Peyer's patch (tissue), 4 donors: Measurements from ENCODE around the gene LZTFL1. TPM values are rescaled to one million over a fixed set of nuclear protein-coding genes. Genes with fewer than 3 reads are reported as not detected.

Experiments used
- DNase-seq, 3 donors: peaks; one replicate each; pipeline ENCODE4 v3.0.0-alpha.2; 2017 to 2019
- H3K27ac ChIP-seq, 4 donors: fragments of 200-600 bp; sonication (generic); one replicate each; pipeline ENCODE4 v1.5.1; 2016 to 2019
- H3K27me3 ChIP-seq, 2 donors: fragments of 200-600 bp; sonication (generic); one replicate each; pipeline ENCODE4 v1.5.1; 2019
- H3K36me3 ChIP-seq, 3 donors: fragments of 200-600 bp; sonication (generic); one replicate each; pipeline ENCODE4 v1.5.1; 2016 to 2019
- H3K4me1 ChIP-seq, 4 donors: fragments of 200-600 bp; sonication (generic); one replicate each; pipeline ENCODE4 v1.5.1; 2016 to 2019
- H3K4me3 ChIP-seq, 4 donors: fragments of 200-600 bp; sonication (generic); 1 replicate in 3 of 4; 2 replicates in 1 of 4; pipeline ENCODE4 v1.5.1; 2016 to 2019; ENCODE audit warnings: mild to moderate bottlenecking in 1 of 4
- H3K9me3 ChIP-seq, 4 donors: fragments of 200-600 bp; sonication (generic); one replicate each; pipeline ENCODE4 v1.5.1; 2016 to 2019; ENCODE audit warnings: mild to moderate bottlenecking in 1 of 4
- CTCF ChIP-seq, 6 experiments: fragments of 450-650 bp in 4 of 6; fragments of 200-600 bp in 2 of 6; sonication (generic) in 1 of 6; IDR thresholded peaks; one replicate each; pipeline ENCODE4 v1.5.1; 2017 to 2019; ENCODE audit warnings: antibody characterized with exemption in 6 of 6, mild to moderate bottlenecking in 3 of 6, moderate library complexity in 1 of 6
- POLR2A ChIP-seq, 2 donors: fragments of 450-650 bp; IDR thresholded peaks; one replicate each; pipeline ENCODE4 v1.5.1; 2017; ENCODE audit warnings: antibody characterized with exemption in 2 of 2, mild to moderate bottlenecking in 2 of 2, moderate library complexity in 2 of 2
- total RNA-seq, 4 donors: library from RNA; depleted of rRNA; stranded (reverse); fragments of >200 nt; gene quantifications; one replicate each; pipeline ENCODE4 v1.1.0, GENCODE V29; 2016

LZTFL1 gene
- total RNA-seq, 4 donors from 2014 or later: 4.9 to 30.5 (median 9.9) TPM

DNA sequence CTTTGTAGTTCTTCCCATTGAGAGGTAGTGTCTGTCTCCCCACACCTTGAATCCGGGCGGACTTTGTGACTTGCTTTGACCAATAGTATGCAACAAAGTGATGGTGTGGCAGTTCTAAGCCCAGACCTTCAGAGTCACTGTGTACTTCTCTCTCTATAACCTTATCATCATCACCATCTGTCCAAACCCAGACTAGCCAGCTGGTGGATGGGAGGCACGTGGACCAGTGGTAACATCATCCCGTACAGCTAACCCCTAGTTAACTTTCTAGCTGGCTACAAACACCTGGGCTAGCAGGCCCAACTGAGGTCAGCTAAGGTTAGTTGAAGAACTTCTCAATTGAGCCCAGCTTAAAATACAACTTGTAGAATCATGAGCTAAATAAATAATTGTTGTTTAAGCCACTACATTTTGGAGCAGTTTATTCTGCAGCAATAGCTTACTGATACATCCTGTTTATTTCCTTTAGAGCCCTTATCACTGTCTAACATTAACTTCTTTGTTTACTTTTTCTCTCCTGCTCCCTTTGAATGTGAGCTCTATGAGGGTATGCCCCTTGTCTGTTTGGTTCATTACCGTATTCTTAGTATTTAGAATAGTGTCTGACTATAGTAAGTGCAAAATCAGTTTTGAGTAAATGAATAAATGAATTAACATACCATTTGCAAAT lies 32.9 kb upstream of the LZTFL1 start:
- no peak overlapping the region for H3K4me3 ChIP-seq

DNA sequence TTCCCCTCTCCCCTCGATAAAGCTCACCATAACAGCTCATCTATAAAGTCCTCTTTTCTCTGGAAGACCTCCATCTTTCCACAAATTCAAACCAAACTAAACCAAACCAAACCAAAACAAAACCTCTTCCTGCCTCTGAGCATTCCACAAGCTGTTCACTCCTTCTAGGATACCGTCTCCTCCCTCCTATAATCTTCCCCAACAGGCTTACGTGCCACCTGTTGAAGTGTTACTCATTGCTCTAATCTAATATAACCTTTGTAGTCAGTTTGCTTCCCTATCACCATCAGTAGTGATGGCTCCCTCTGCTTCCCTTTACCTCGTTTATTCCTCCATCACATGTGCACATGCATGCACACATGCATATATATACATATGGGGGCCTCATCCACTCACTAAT lies 31.7 kb upstream of the LZTFL1 start:
- no peak for DNase-seq
- H3K27ac ChIP-seq: no peak overlapping the region

More for the DNA sequence above, 32.9 kb upstream of the LZTFL1 start:
- H3K36me3 ChIP-seq: no peaks in the 10 kb centered on the region
- DNase-seq: no peak
- no peaks in the 10 kb centered on the region for H3K9me3 ChIP-seq
- no peak overlapping the region for H3K27ac ChIP-seq
- peaks cover 0 to 5% (median 2%) of the 10 kb centered on the region in 4 donors for H3K4me1 ChIP-seq
- no peaks in the 10 kb centered on the region for H3K27me3 ChIP-seq
- TF ChIP-seq CTCF (IDR thresholded peaks at IDR 0.05) (no peak), POLR2A (IDR thresholded peaks at IDR 0.05) (no peak)

DNA sequence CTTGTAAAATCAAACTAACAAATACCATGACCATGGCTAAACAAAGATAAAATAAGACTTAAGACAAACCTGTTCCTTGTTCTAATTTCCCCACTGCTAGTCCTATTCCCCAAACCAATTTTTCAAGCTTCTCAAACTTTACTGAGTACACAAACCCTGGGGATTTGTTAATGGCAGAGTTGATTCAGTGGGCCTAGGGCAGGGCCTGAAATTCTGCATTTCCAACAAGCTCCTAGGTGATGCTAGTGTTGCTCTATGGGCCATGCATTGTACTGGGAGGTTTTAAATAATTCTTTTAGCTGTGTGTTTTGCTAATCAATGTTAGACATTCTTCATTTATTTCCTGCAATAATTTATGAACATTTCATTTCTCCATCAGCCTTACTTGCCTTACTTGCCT lies 31.1 kb upstream of the LZTFL1 start:
- no peaks in the 10 kb centered on the region for H3K9me3 ChIP-seq
- no peaks in the 10 kb centered on the region for H3K36me3 ChIP-seq
- H3K27ac ChIP-seq: peak overlapping the region in 2 of 4 donors; percentile 37 to 55
- no peak for DNase-seq
- H3K4me1 ChIP-seq: peaks cover 0 to 16% (median 2%) of the 10 kb centered on the region in 4 donors
- H3K27me3 ChIP-seq: no peaks in the 10 kb centered on the region
- TF ChIP-seq CTCF (IDR thresholded peaks at IDR 0.05): no peak
- TF ChIP-seq POLR2A (IDR thresholded peaks at IDR 0.05): no peak
- H3K4me3 ChIP-seq: no peak overlapping the region

More for the DNA sequence above, 31.7 kb upstream of the LZTFL1 start:
- Histone ChIP-seq H3K36me3 (no peaks in the 10 kb centered on the region), H3K27me3 (no peaks in the 10 kb centered on the region), H3K9me3 (no peaks in the 10 kb centered on the region), H3K4me3 (no peak overlapping the region), H3K4me1 (peaks cover 0 to 15% (median 2%) of the 10 kb centered on the region in 4 donors)
- TF ChIP-seq POLR2A (IDR thresholded peaks at IDR 0.05): no peak
- no peak for TF ChIP-seq CTCF (IDR thresholded peaks at IDR 0.05)

DNA sequence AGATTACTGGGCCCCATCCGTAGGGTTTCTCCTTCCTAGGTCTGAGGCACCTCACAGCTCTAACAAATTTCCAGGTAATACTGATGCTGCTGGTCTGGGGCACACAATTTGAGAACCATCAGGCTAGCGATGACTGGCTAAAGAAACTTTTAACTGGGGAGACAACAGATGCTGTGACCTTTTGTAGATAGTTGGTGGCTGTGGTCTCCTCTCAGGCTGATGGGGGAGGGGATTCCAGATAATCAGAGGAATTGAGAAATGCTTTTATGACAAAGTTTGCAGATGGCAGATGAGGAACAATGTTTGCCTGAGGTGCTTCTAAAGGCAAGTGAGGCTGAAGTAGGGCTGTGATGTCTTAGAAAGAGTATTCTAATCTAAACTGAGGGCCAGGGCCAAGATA lies 30.6 kb upstream of the LZTFL1 start:
- peak overlapping the region in 3 of 4 donors; percentile 2 to 55 (median 37) for H3K27ac ChIP-seq
- H3K27me3 ChIP-seq: no peaks in the 10 kb centered on the region
- DNase-seq: no peak
- no peaks in the 10 kb centered on the region for H3K36me3 ChIP-seq
- TF ChIP-seq CTCF (IDR thresholded peaks at IDR 0.05): no peak
- TF ChIP-seq POLR2A (IDR thresholded peaks at IDR 0.05): no peak
- no peak overlapping the region for H3K4me3 ChIP-seq
- H3K4me1 ChIP-seq: peaks cover 0 to 16% (median 2%) of the 10 kb centered on the region in 4 donors
- no peaks in the 10 kb centered on the region for H3K9me3 ChIP-seq

DNA sequence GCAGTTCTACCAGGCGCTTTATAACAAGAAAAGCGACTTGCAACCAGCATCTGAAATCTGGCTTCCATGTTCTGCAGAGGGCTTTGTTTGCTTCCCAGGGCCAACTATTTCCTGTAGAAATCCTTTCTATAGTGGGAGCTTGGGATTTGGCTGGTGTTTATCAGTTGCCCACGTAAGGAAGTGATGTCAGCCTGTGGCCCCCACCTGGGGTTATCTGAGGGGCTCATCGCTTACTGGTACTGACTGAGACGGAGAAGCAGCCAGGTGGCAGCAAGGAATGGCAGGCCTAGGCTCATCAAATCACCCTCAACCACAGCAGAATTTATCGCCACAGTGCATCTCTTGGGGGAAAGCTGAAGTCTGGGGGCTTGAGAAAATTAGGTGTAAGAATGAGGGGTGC lies 29.9 kb upstream of the LZTFL1 start:
- no peak overlapping the region for H3K4me3 ChIP-seq
- no peak for TF ChIP-seq POLR2A (IDR thresholded peaks at IDR 0.05)
- H3K4me1 ChIP-seq: peaks cover 0 to 16% (median 2%) of the 10 kb centered on the region in 4 donors
- DNase-seq: no peak
- peak overlapping the region in 3 of 4 donors; percentile 2 to 55 (median 37) for H3K27ac ChIP-seq
- no peaks in the 10 kb centered on the region for H3K27me3 ChIP-seq
- H3K36me3 ChIP-seq: no peaks in the 10 kb centered on the region
- no peaks in the 10 kb centered on the region for H3K9me3 ChIP-seq

DNA sequence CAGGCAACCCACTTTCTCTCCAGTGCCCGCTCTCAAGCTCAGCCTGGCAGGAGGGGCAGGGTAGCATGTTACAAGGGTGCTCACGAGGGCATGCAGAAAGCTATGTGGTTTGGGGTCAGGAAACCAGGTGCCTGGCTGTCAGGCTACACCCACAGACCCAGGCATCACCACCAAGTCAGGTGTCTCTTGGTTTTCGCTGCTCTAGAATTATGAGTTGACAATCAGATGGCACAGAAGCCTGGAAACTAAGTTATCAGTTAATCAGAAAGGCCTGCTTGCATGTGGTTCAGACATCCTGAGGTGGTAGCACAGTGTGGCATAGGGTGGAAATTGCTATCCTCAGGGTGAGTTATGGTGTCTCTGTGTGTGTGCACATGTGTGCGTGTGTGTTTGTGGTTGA lies 28.2 kb upstream of the LZTFL1 start:
- H3K36me3 ChIP-seq: no peaks in the 10 kb centered on the region
- peak in 2 of 3 donors; percentile 84 to 85 for DNase-seq
- TF ChIP-seq CTCF (IDR thresholded peaks at IDR 0.05) (no peak), POLR2A (IDR thresholded peaks at IDR 0.05) (no peak)
- H3K27me3 ChIP-seq: no peaks in the 10 kb centered on the region
- H3K4me1 ChIP-seq: peaks cover 0 to 16% (median 2%) of the 10 kb centered on the region in 4 donors
- no peaks in the 10 kb centered on the region for H3K9me3 ChIP-seq
- peak overlapping the region in 3 of 4 donors; percentile 37 to 64 (median 56) for H3K27ac ChIP-seq
- H3K4me3 ChIP-seq: no peak overlapping the region
